ENCODE data around the gene TMED1. TPM values are rescaled to one million over a fixed set of nuclear protein-coding genes. Genes with fewer than 3 reads are reported as not detected.

The TMED1 gene
- total and polyA plus RNA-seq, 2 of the 8 experiments (the other 6 are each of a cell fraction or from before 2014, with no cell fraction given) = 26.9 to 31.9 TPM

- H3K23me2 ChIP-seq (ENCODE audit: low read depth, low read length) = no peaks in the 10 kb centered on the region
- no peak overlapping the region for H2AFZ ChIP-seq (ENCODE audit: low read length)
- no peak overlapping the region for H2BK12ac ChIP-seq (ENCODE audit: low read depth, low read length)
- no peaks in the 10 kb centered on the region for H3K36me3 ChIP-seq (ENCODE audit: control insufficient read depth in 2 of 4, insufficient read depth in 4 of 4, low read length in 3 of 4)
- no peaks in the 10 kb centered on the region for H3K79me2 ChIP-seq (ENCODE audit: control insufficient read depth in 1 of 2, insufficient read depth in 2 of 2, low read length in 2 of 2)
- H3K9me3 ChIP-seq (ENCODE audit: insufficient read depth in 2 of 2, low read depth in 1 of 2, low read length in 1 of 2) = no peaks in the 10 kb centered on the region
- FAIRE-seq (no peak), DNase-seq (ENCODE audit: low read depth in 1 of 2, low spot score in 2 of 2) (no peak)
- TF ChIP-seq SP1 (IDR thresholded peaks at IDR 0.05; ENCODE audit: low read depth, low read length) (no peak), POU5F1 (IDR thresholded peaks at IDR 0.05; ENCODE audit: low read depth, low read length) (no peak), MAFK (IDR thresholded peaks at IDR 0.05; ENCODE audit: low read depth, low read length) (no peak), SIX5 (IDR thresholded peaks at IDR 0.05; ENCODE audit: low read depth, low read length) (no peak), CHD2 (IDR thresholded peaks at IDR 0.05; ENCODE audit: low read length) (no peak), TCF12 (IDR thresholded peaks at IDR 0.05; ENCODE audit: low read depth, low read length) (no peak), CTCF (IDR thresholded peaks at IDR 0.05; ENCODE audit: control extremely low read depth in 1 of 3, insufficient read depth in 1 of 3, low read depth in 1 of 3, low read length in 3 of 3) (no peak), BRCA1 (IDR thresholded peaks at IDR 0.05; ENCODE audit: low read depth, low read length) (no peak), SP4 (IDR thresholded peaks at IDR 0.05; ENCODE audit: low read length) (no peak), JUND (IDR thresholded peaks at IDR 0.05; ENCODE audit: low read length) (no peak), SP2 (IDR thresholded peaks at IDR 0.05; ENCODE audit: low read length) (no peak)
- no peaks in the 10 kb centered on the region for H4K20me1 ChIP-seq (replicated peaks in 1 of 2; ENCODE audit: control insufficient read depth in 1 of 2, insufficient read depth in 2 of 2, low read length in 2 of 2)
- H2BK15ac ChIP-seq (ENCODE audit: low read length) = no peak overlapping the region
- H2BK120ac ChIP-seq (replicated peaks; ENCODE audit: low read depth, low read length) = no peak overlapping the region
- H3K4me3 ChIP-seq (ENCODE audit: extremely low read depth in 1 of 4, insufficient read depth in 2 of 4, low read depth in 3 of 4, low read length in 4 of 4) = no peak overlapping the region
- H2AK5ac ChIP-seq (ENCODE audit: low read depth, low read length) = no peak overlapping the region
- H3K9ac ChIP-seq (replicated peaks in 1 of 4; ENCODE audit: extremely low read depth in 1 of 4, low read depth in 3 of 4, low read length in 3 of 4) = no peak overlapping the region
- H3K79me1 ChIP-seq (ENCODE audit: low read depth, low read length) = no peaks in the 10 kb centered on the region
- H4K8ac ChIP-seq (ENCODE audit: extremely low read depth, insufficient read depth, low read length) = no peak overlapping the region
- 87% methylated on average over 6 of the region's 6 CpGs; no CpG with 5 or more reads in 1 of the 2 experiments for WGBS, 2 experiments (ENCODE audit: extremely low coverage in 1 of 2, insufficient coverage in 1 of 2, insufficient read length in 1 of 2, insufficient replicate concordance in 2 of 2, low coverage in 1 of 2, low lambda C conversion rate in 2 of 2, missing lambda C conversion rate in 1 of 2)
- no peak overlapping the region for H3K56ac ChIP-seq (replicated peaks; ENCODE audit: insufficient read length, low read depth, low read length)
- H2BK5ac ChIP-seq (ENCODE audit: low read depth, low read length) = no peak overlapping the region
- no peak overlapping the region for H3K14ac ChIP-seq (ENCODE audit: insufficient read length)
- H3K4me1 ChIP-seq (replicated peaks in 1 of 4; ENCODE audit: control insufficient read depth in 3 of 4, insufficient read depth in 4 of 4, low read length in 3 of 4) = no peaks in the 10 kb centered on the region
- no peak overlapping the region for H3K18ac ChIP-seq (ENCODE audit: extremely low read depth, low read length)
- H3K4me2 ChIP-seq (ENCODE audit: insufficient read depth in 1 of 2, low read depth in 2 of 2, low read length in 2 of 2) = no peak overlapping the region
- no peak overlapping the region for H3K23ac ChIP-seq (ENCODE audit: insufficient read length)
- H3K27ac ChIP-seq (ENCODE audit: low read depth, low read length) = no peak overlapping the region
- POLR2A ChIA-PET (ENCODE audit: partially characterized antibody) = interaction anchor here (0.6 to 3.1 kb wide), 3 partner anchors 9 to 27 kb away, joined by 3 to 21 read pairs (median 4); partner anchors contain the start of gene TMED1
- no peak overlapping the region for H4K5ac ChIP-seq (ENCODE audit: insufficient read length, low read depth, low read length)
- CTCF ChIA-PET (ENCODE audit: partially characterized antibody) = interaction anchor here (0.9 to 11.3 kb wide), 9 partner anchors 14 to 301 kb away, joined by 3 to 249 read pairs (median 5); partner anchors contain the start of genes C19orf38 and QTRT1
- H2BK20ac ChIP-seq (ENCODE audit: low read length) = no peak overlapping the region
- H4K91ac ChIP-seq (replicated peaks; ENCODE audit: insufficient read length, low read length) = no peak overlapping the region
- H3K27me3 ChIP-seq (replicated peaks in 1 of 4; ENCODE audit: control insufficient read depth in 3 of 4, extremely low read depth in 1 of 4, insufficient read depth in 3 of 4, low read length in 3 of 4) = no peaks in the 10 kb centered on the region; a peak in 1 of 7 replicates
- H3K4ac ChIP-seq (replicated peaks; ENCODE audit: insufficient read length, low read depth, low read length) = no peak overlapping the region
These were observed 26.6 kb upstream of the TMED1 start for GRCh38 chr19:10862561-10863106.
